Type B pancreatic cell (in vitro differentiated cells): ENCODE results near the gene ZFP36L1. TPM values are rescaled to one million over a fixed set of nuclear protein-coding genes. Genes with fewer than 3 reads are reported as not detected.

Source experiments
- DNase-seq: peaks from one replicate; pipeline ENCODE4 v3.0.0; 2021; ENCODE audit warnings: mixed read lengths; ENCODE audit not compliant: unreplicated experiment; ENCODE audit errors: extremely low spot score
- H3K27ac Mint-ChIP-seq: 2 replicates; pipeline ENCODE4 v1.8.0; 2021; ENCODE audit warnings: mild to moderate bottlenecking, mixed read lengths
- H3K27me3 Mint-ChIP-seq: 2 replicates; pipeline ENCODE4 v1.8.0; 2021; ENCODE audit warnings: mixed read lengths
- H3K36me3 Mint-ChIP-seq: 2 replicates; pipeline ENCODE4 v1.8.0; 2021; ENCODE audit warnings: mixed read lengths
- H3K4me1 Mint-ChIP-seq: one replicate; pipeline ENCODE4 v1.8.0; 2021; ENCODE audit warnings: mixed read lengths; ENCODE audit not compliant: unreplicated experiment
- H3K4me3 Mint-ChIP-seq: 2 replicates; pipeline ENCODE4 v1.8.0; 2021; ENCODE audit warnings: mild to moderate bottlenecking, mixed read lengths
- H3K9me3 Mint-ChIP-seq: 2 replicates; pipeline ENCODE4 v1.8.0; 2021; ENCODE audit warnings: mixed read lengths
- total RNA-seq: library from RNA; stranded (reverse); gene quantifications from 2 replicates; pipeline ENCODE4 v1.2.1, GENCODE V29; 2021; ENCODE audit warnings: low replicate concordance
- TF ChIP-seq, protein P1 (sequence below): fragments of 200-600 bp; sonication (generic); conservative IDR thresholded peaks from 2 replicates; pipeline ENCODE4 v1.5.0; 2021; ENCODE audit warnings: antibody characterized with exemption, mild to moderate bottlenecking

Gene ZFP36L1
- total RNA-seq, 1 donor from 2014 or later: 457 TPM

GRCh38 chr14:68787092-68787992 lies 5.5 kb downstream of the ZFP36L1 start:
- peak; percentile 69 for DNase-seq
- TF ChIP-seq, protein P1, sequence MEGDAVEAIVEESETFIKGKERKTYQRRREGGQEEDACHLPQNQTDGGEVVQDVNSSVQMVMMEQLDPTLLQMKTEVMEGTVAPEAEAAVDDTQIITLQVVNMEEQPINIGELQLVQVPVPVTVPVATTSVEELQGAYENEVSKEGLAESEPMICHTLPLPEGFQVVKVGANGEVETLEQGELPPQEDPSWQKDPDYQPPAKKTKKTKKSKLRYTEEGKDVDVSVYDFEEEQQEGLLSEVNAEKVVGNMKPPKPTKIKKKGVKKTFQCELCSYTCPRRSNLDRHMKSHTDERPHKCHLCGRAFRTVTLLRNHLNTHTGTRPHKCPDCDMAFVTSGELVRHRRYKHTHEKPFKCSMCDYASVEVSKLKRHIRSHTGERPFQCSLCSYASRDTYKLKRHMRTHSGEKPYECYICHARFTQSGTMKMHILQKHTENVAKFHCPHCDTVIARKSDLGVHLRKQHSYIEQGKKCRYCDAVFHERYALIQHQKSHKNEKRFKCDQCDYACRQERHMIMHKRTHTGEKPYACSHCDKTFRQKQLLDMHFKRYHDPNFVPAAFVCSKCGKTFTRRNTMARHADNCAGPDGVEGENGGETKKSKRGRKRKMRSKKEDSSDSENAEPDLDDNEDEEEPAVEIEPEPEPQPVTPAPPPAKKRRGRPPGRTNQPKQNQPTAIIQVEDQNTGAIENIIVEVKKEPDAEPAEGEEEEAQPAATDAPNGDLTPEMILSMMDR: no peak
- H3K9me3 Mint-ChIP-seq: peaks cover 3% of the 10 kb centered on the region
- peaks cover 53% of the 10 kb centered on the region for H3K36me3 Mint-ChIP-seq
- peak overlapping the region; percentile 99 for H3K27ac Mint-ChIP-seq
- H3K4me3 Mint-ChIP-seq: peak overlapping the region; percentile 87
- H3K4me1 Mint-ChIP-seq: peaks cover 38% of the 10 kb centered on the region
- H3K27me3 Mint-ChIP-seq: peaks cover 34% of the 10 kb centered on the region

DNA sequence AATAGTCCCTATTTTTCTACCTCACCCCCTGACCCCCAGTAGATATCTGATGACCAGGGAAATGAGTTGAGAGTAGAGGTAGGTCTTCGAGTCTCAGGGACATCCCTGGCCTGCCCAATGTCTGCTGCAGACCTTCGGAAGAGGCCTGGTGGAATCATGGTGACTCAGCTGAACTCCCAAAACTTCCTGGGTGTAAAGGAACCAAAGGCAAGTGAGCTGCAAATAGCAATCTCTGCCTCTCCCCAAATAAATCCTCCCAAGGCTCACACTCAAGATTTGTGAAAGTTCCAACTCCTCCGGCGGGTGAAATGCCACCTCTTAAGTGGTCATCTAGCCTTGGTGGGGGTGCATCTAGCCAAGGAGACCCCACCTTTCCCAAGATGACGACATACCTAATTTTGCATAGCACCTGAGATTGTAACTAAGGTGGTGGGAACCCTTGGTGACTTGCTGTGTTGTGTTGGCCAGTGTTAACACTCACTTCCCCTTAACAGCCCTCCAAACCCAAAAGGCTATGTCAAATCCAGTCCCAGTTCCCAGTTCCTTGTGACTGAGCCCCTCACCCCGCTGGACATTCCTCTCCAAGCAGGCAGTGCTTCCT lies 6.3 kb downstream of the ZFP36L1 start:
- Mint-ChIP-seq H3K27ac (peak overlapping the region; percentile 99), H3K36me3 (peaks cover 49% of the 10 kb centered on the region), H3K4me1 (peaks cover 38% of the 10 kb centered on the region), H3K4me3 (peak overlapping the region; percentile 87), H3K27me3 (peaks cover 32% of the 10 kb centered on the region), H3K9me3 (peaks cover 3% of the 10 kb centered on the region)
- peak; percentile 67 for DNase-seq
- TF ChIP-seq, protein P1: peak; percentile 25

DNA sequence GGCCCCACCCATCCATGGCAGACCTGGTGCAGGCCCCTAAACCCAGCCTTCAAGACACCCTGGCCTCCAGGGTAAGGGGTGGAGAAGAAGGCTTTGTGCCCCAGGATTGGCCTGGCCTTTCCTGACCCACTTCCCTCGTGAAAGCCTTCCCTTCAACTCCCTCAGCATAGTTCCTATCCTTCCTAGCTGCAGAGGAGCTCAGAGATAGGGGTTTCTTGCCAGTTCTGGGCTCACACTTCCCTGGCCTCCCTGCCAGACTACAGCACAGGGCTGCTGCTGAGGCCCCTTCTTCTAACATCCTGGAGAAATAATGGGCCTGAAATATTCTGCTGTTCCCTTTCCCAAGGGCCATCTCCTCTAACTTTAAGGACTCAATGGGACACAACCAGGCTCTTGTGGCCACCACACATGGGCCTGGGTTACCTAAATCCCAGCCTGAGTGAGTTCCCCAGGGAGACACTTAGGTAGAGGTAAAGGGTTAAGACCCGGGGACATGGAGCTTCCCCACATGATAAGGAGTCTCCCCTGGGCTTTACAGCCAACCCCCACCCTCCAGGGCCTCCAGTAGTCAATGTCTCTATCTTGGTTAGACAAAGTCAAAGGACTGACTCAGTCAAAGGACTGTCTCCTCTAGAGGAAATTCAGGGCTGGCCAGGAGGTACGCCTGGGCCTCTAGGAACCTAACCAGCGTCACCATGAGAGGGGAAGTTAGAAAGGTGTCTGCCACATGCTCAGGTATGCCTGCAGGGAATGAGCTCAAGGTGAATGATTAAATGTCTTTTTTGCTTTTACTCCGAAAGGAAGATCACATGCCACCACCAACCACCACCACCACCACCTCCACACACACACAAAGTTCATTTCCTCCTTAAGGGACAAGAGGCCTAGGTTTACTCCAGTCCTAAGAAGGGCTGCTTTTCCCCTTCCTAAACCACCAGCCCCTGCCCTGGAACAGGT lies 7.1 kb downstream of the ZFP36L1 start:
- peaks cover 25% of the 10 kb centered on the region for H3K27me3 Mint-ChIP-seq
- TF ChIP-seq, protein P1: no peak
- peak; percentile 62 for DNase-seq
- peaks cover 42% of the 10 kb centered on the region for H3K36me3 Mint-ChIP-seq
- H3K4me3 Mint-ChIP-seq: peak overlapping the region; percentile 87
- H3K27ac Mint-ChIP-seq: peak overlapping the region; percentile 99
- peaks cover 3% of the 10 kb centered on the region for H3K9me3 Mint-ChIP-seq
- peaks cover 44% of the 10 kb centered on the region for H3K4me1 Mint-ChIP-seq

DNA sequence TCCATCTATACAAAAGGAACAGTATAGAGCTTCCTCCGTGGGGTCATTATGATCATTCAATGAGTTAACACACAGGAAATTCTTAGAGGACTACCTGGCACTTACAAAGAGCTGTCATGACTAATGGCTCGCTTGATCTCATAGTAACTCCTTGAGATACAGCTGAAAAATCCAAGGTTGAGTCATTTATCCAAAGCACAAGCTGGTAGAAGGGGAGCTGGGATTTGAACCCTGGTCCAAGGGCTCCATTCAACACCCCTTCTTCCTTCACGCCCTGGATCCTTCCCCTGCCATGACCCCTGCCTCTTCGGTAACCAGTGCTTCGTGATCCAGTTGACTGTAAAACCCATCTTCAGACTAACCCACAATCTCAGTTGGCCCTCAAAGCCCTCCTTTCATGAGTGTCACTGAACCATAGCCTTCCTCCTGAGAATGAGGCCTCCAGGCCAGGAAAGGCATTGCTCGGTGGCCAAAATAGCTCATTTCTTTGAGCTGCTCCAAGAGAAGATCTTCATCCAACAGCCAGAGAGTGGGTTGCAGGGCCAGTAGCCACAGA lies 7.8 kb downstream of the ZFP36L1 start:
- Mint-ChIP-seq H3K27ac (peak overlapping the region; percentile 99), H3K4me3 (no peak overlapping the region), H3K36me3 (peaks cover 34% of the 10 kb centered on the region), H3K4me1 (peaks cover 50% of the 10 kb centered on the region), H3K9me3 (peaks cover 3% of the 10 kb centered on the region), H3K27me3 (peaks cover 20% of the 10 kb centered on the region)
- peak; percentile 47 for DNase-seq
- TF ChIP-seq, protein P1: no peak
